ENCODE data around the gene TANGO6.

The TANGO6 gene

GRCh38 chr16:68999114-68999513 is 155.8 kb downstream of the TANGO6 start:
- Histone ChIP-seq H3K27ac (ENCODE audit: low read length) (no peak overlapping the region), H3K4me2 (ENCODE audit: low read depth, low read length) (no peak overlapping the region), H3K79me2 (ENCODE audit: low read length) (no peaks in the 10 kb centered on the region), H4K20me1 (ENCODE audit: insufficient read depth, low read length) (no peaks in the 10 kb centered on the region), H2AFZ (ENCODE audit: low read length) (no peak overlapping the region), H3K4me1 (ENCODE audit: low read length) (no peaks in the 10 kb centered on the region), H3K9me2 (replicated peaks; ENCODE audit: insufficient read depth, low read length) (no peaks in the 10 kb centered on the region), H3K9me3 (replicated peaks; ENCODE audit: insufficient read depth, low read length) (no peaks in the 10 kb centered on the region), H3K36me3 (replicated peaks; ENCODE audit: insufficient read depth, low read length) (no peaks in the 10 kb centered on the region), H3K4me3 (ENCODE audit: low read length) (no peak overlapping the region), H3K27me3 (replicated peaks; ENCODE audit: insufficient read depth, low read length) (no peaks in the 10 kb centered on the region), H3F3A (ENCODE audit: insufficient read depth, low read length) (no peaks in the 10 kb centered on the region), H3K9ac (ENCODE audit: low read length) (no peak overlapping the region)
- DNase-seq, result no peak
- no peak for TF ChIP-seq CTCF (IDR thresholded peaks at IDR 0.05; ENCODE audit: low read length)
- no peak for TF ChIP-seq EZH2phosphoT487 (IDR thresholded peaks at IDR 0.05; ENCODE audit: low read length)
- no peak for TF ChIP-seq EZH2 (optimal IDR thresholded peaks at IDR 0.05; ENCODE audit: low read depth, low read length)

GRCh38 chr16:69003500-69003899 is 160.2 kb downstream of the TANGO6 start:
- Histone ChIP-seq H3K36me3 (replicated peaks; ENCODE audit: insufficient read depth, low read length) (no peaks in the 10 kb centered on the region), H3K4me2 (ENCODE audit: low read depth, low read length) (no peak overlapping the region), H3K4me3 (ENCODE audit: low read length) (no peak overlapping the region)

DNA sequence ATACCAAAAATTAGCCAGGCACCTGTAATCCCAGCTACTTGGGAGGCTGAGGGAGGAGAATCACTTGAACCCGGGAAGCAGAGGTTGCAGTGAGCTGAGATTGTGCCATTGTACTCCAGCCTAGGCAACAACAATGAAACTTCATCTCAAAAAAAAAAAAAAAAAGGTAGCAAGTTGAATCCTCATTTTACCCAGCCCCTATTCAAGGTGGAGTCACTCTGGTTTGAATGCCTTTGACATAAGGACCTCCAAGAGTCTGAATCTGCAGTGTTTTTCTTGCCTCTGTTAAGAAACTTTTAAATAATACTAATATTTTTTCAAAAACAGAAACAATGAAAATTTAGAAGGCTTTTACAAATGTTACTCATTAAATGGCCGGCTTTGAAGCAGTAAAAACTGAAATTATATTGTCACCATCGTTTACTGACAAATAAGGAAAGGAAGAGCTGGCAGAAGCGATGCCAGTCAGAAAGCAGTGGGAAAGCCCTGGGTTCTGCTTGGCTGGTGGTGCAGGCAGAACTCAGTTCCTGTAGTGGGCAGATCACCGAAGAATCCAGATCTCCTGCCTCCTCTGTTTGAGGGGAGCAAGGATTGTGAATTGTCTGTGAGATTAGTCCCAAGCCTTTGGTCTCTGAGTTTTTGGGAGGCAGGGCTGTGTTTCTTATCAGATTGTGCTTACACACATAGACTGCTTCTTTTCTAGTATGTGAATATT is 162.5 kb downstream of the TANGO6 start:
- H3K9me3 ChIP-seq (replicated peaks; ENCODE audit: insufficient read depth, low read length), result no peaks in the 10 kb centered on the region
- H3K27ac ChIP-seq (ENCODE audit: low read length), result no peak overlapping the region
- H3K36me3 ChIP-seq (replicated peaks; ENCODE audit: insufficient read depth, low read length), result no peaks in the 10 kb centered on the region
- H3K4me1 ChIP-seq (ENCODE audit: low read length), result no peaks in the 10 kb centered on the region
- no peaks in the 10 kb centered on the region for H3K9me2 ChIP-seq (replicated peaks; ENCODE audit: insufficient read depth, low read length)
- no peaks in the 10 kb centered on the region for H3F3A ChIP-seq (ENCODE audit: insufficient read depth, low read length)
- TF ChIP-seq EZH2 (optimal IDR thresholded peaks at IDR 0.05; ENCODE audit: low read depth, low read length) (no peak), CTCF (IDR thresholded peaks at IDR 0.05; ENCODE audit: low read length) (no peak), EZH2phosphoT487 (IDR thresholded peaks at IDR 0.05; ENCODE audit: low read length) (no peak)
- H3K4me3 ChIP-seq (ENCODE audit: low read length), result no peak overlapping the region
- no peaks in the 10 kb centered on the region for H3K27me3 ChIP-seq (replicated peaks; ENCODE audit: insufficient read depth, low read length)
- no peak overlapping the region for H2AFZ ChIP-seq (ENCODE audit: low read length)
- no peaks in the 10 kb centered on the region for H3K79me2 ChIP-seq (ENCODE audit: low read length)
- H3K9ac ChIP-seq (ENCODE audit: low read length), result no peak overlapping the region
- H4K20me1 ChIP-seq (ENCODE audit: insufficient read depth, low read length), result no peaks in the 10 kb centered on the region
- H3K4me2 ChIP-seq (ENCODE audit: low read depth, low read length), result no peak overlapping the region
- no peak for DNase-seq

More at GRCh38 chr16:69003500-69003899, 160.2 kb downstream of the TANGO6 start:
- no peaks in the 10 kb centered on the region for H4K20me1 ChIP-seq (ENCODE audit: insufficient read depth, low read length)
- no peak overlapping the region for H3K27ac ChIP-seq (ENCODE audit: low read length)
- H3K9ac ChIP-seq (ENCODE audit: low read length), result no peak overlapping the region
- no peaks in the 10 kb centered on the region for H3K9me2 ChIP-seq (replicated peaks; ENCODE audit: insufficient read depth, low read length)
- DNase-seq, result no peak
- H3K27me3 ChIP-seq (replicated peaks; ENCODE audit: insufficient read depth, low read length), result no peaks in the 10 kb centered on the region
- no peaks in the 10 kb centered on the region for H3F3A ChIP-seq (ENCODE audit: insufficient read depth, low read length)
- H2AFZ ChIP-seq (ENCODE audit: low read length), result no peak overlapping the region
- H3K4me1 ChIP-seq (ENCODE audit: low read length), result no peaks in the 10 kb centered on the region
- H3K9me3 ChIP-seq (replicated peaks; ENCODE audit: insufficient read depth, low read length), result no peaks in the 10 kb centered on the region
- TF ChIP-seq CTCF (IDR thresholded peaks at IDR 0.05; ENCODE audit: low read length) (no peak), EZH2 (optimal IDR thresholded peaks at IDR 0.05; ENCODE audit: low read depth, low read length) (no peak), EZH2phosphoT487 (IDR thresholded peaks at IDR 0.05; ENCODE audit: low read length) (no peak)
- H3K79me2 ChIP-seq (ENCODE audit: low read length), result no peaks in the 10 kb centered on the region

Measured in MM.1S (cell line).